Tibial nerve (tissue), 4 donors: ENCODE data around the gene BLM. TPM values are rescaled to one million over a fixed set of nuclear protein-coding genes. Genes with fewer than 3 reads are reported as not detected.
"Not testable (repeated sequence)": the region's sequence is repeated elsewhere in the genome, so short reads cannot be mapped to it uniquely, and the experiment has no call there.

Experiments
- DNase-seq, 2 donors: peaks; one replicate each; pipeline ENCODE4 v3.0.0-alpha.2; 2019; ENCODE audit warnings: low spot score in 2 of 2
- H3K27ac ChIP-seq, 4 donors: fragments of 200-600 bp; sonication (generic) in 3 of 4; one replicate each; pipeline ENCODE4 v1.5.1; 2017 to 2019; ENCODE audit warnings: mild to moderate bottlenecking in 1 of 4
- H3K27me3 ChIP-seq, 2 donors: fragments of 200-600 bp; sonication (generic) in 1 of 2; one replicate each; pipeline versions ENCODE4 v1.5.1 to v1.6.0; 2017 to 2019
- H3K36me3 ChIP-seq, 3 donors: fragments of 200-600 bp; sonication (generic); one replicate each; pipeline ENCODE4 v1.5.1; 2018 to 2019
- H3K4me1 ChIP-seq, 4 donors: fragments of 200-600 bp; sonication (generic) in 3 of 4; one replicate each; pipeline ENCODE4 v1.5.1; 2017 to 2019
- H3K4me3 ChIP-seq, 4 donors: fragments of 200-600 bp; sonication (generic) in 3 of 4; one replicate each; pipeline ENCODE4 v1.5.1; 2017 to 2019; ENCODE audit warnings: mild to moderate bottlenecking in 1 of 4, moderate library complexity in 1 of 4
- H3K9me3 ChIP-seq, 4 donors: fragments of 200-600 bp; sonication (generic) in 3 of 4; one replicate each; pipeline ENCODE4 v1.5.1; 2017 to 2019
- CTCF ChIP-seq, 5 experiments: fragments of 200-600 bp in 3 of 5; fragments of 450-650 bp in 2 of 5; sonication (generic) in 3 of 5; IDR thresholded peaks; one replicate each; pipeline ENCODE4 v1.5.1; 2016 to 2019; ENCODE audit warnings: antibody characterized with exemption in 5 of 5, mild to moderate bottlenecking in 3 of 5, moderate library complexity in 2 of 5
- EP300 ChIP-seq, 2 donors: sonication (generic); formaldehyde crosslinking; IDR thresholded peaks; one replicate each; pipeline ENCODE4 v1.6.1; 2017; ENCODE audit warnings: antibody characterized with exemption in 2 of 2, mild to moderate bottlenecking in 1 of 2
- POLR2A ChIP-seq, 2 donors: fragments of 450-650 bp; IDR thresholded peaks; one replicate each; pipeline ENCODE4 v1.6.1; 2017; ENCODE audit warnings: antibody characterized with exemption in 2 of 2, mild to moderate bottlenecking in 2 of 2, moderate library complexity in 2 of 2
- WGBS, 2 donors: methylation state at CpG; one replicate each; pipeline ENCODE4 v1.1.5; 2018; 5-methylcytosine and 5-hydroxymethylcytosine counted together
- total RNA-seq, 4 donors: library from RNA; depleted of rRNA; stranded (reverse); fragments of >200 nt; gene quantifications; one replicate each; pipeline ENCODE4 v1.1.0, GENCODE V29; 2016

BLM gene
- total RNA-seq, 4 donors from 2014 or later = 0.66 to 9.6 (median 1.0) TPM

DNA sequence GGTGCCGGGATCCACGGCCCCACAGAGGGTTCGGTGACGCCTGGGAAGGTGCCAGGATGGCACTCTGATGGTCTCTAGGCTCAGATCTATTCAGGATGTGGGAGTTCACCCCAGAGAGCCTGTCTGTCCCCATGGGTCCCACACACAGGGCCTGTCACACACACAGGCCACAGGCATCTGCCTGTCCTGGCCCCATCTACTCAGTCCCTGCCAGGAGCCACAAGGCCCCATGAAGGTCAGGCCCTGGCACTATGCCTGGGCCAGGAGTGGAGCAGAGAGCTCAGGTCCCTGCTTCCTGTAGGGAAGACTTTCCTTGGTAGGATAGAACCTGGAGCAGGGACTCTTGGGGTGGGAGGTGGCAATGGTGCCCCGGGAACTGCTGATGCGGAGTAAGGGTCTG, 102.2 kb downstream of the BLM start:
- WGBS, 2 donors = 90 to 96% methylated on average over 3 to 4 of the region's 6 CpGs
- no peak for TF ChIP-seq EP300 (IDR thresholded peaks at IDR 0.05)
- TF ChIP-seq POLR2A (IDR thresholded peaks at IDR 0.05) = no peak
- no peak for TF ChIP-seq CTCF (IDR thresholded peaks at IDR 0.05)
- Histone ChIP-seq H3K27ac (no peak overlapping the region), H3K27me3 (no peaks in the 10 kb centered on the region), H3K4me1 (peaks cover 0 to 11% (median 2%) of the 10 kb centered on the region in 4 donors), H3K9me3 (no peaks in the 10 kb centered on the region), H3K4me3 (no peak overlapping the region), H3K36me3 (no peaks in the 10 kb centered on the region)
- no peak for DNase-seq

DNA sequence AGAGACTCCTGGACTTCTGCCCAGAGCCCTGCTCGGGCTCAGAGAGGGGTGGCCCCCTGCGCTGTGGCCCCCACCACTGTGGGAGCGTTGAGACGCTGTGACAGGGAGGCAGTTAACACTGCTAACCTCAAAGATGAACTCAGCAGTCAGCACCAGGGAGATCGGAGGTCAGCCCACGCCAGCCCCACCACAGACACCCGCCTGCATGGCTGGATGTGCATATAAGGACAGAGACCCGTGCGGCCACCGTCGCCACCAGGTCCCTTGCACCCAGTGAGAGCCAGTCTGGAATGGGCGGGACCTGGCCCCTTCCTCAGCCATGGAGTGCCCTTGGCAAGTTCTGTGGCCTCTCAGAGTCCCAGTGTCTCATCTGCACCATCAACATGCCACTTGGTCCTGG, 102.7 kb downstream of the BLM start:
- TF ChIP-seq EP300 (IDR thresholded peaks at IDR 0.05) (no peak), POLR2A (IDR thresholded peaks at IDR 0.05) (no peak), CTCF (IDR thresholded peaks at IDR 0.05) (no peak)
- no peaks in the 10 kb centered on the region for H3K9me3 ChIP-seq
- 54 to 100% methylated on average over 1 to 12 of the region's 12 CpGs for WGBS, 2 donors
- no peak overlapping the region for H3K27ac ChIP-seq
- no peak for DNase-seq
- H3K27me3 ChIP-seq = no peaks in the 10 kb centered on the region
- H3K4me3 ChIP-seq = no peak overlapping the region
- H3K4me1 ChIP-seq = peaks cover 0 to 8% (median 0%) of the 10 kb centered on the region in 4 donors
- no peaks in the 10 kb centered on the region for H3K36me3 ChIP-seq

DNA sequence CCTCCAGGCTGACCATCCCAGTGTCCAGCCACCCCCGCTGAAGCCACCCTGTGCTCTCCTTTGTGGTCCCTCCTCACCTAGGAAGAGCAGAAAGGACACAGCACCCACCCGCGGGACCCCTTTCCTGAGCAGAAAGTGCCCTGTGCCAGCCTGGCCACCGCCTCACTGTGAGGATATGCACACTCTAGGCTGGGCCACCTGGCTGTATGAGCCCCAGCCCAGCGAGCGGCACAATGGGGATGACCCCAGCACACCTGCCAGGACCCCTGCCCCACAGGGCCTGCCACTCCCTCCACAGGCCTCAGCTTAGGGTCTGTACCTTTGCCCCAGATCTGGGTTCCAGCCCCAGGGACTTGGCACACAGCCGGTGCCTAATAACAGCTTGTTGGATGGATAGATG, 103.3 kb downstream of the BLM start:
- no peak overlapping the region for H3K27ac ChIP-seq
- 90 to 93% methylated on average over 5 to 7 of the region's 7 CpGs for WGBS, 2 donors
- DNase-seq = no peak
- TF ChIP-seq EP300 (IDR thresholded peaks at IDR 0.05) (no peak), CTCF (IDR thresholded peaks at IDR 0.05) (no peak)
- no peaks in the 10 kb centered on the region for H3K36me3 ChIP-seq
- no peaks in the 10 kb centered on the region for H3K9me3 ChIP-seq
- H3K27me3 ChIP-seq = no peaks in the 10 kb centered on the region
- H3K4me1 ChIP-seq = peaks cover 0 to 8% (median 0%) of the 10 kb centered on the region in 4 donors
- no peak overlapping the region for H3K4me3 ChIP-seq

- TF ChIP-seq CTCF (IDR thresholded peaks at IDR 0.05) = no peak
- DNase-seq = no peak
Observed at GRCh38 chr15:90822204-90822955, 105.2 kb downstream of the BLM start.

DNA sequence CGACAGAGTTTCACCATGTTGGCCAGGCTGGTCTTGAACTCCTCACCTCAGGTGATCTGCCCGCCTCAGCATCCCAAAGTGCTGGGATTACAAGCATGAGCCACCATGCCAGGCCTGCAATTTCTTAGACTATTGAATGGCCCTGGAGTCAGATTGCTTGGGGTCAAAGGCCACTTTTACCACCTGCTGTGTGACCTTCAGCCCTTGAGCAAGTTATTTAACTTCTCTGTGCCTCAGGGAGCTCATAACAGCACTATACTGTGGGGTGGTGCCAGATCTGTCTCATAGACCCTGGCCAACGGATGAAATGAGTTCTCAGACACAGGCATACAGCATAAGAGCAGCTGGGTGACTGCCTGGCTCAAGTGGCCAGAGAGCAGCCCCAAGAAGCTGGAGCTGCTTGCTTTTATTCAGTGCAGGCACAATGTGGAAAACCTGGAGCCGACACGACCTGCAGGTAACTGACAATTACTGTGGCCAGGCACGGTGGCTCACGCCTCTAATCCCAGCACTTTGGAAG, 106.4 kb downstream of the BLM start:
- no peak overlapping the region for H3K4me3 ChIP-seq
- H3K27me3 ChIP-seq = no peaks in the 10 kb centered on the region
- 81 to 88% methylated on average over 7 of the region's 7 CpGs for WGBS, 2 donors
- no peaks in the 10 kb centered on the region for H3K9me3 ChIP-seq
- no peak overlapping the region for H3K27ac ChIP-seq
- no peak for DNase-seq
- no peaks in the 10 kb centered on the region for H3K36me3 ChIP-seq
- H3K4me1 ChIP-seq = peaks cover 0 to 3% (median 0%) of the 10 kb centered on the region in 4 donors
- no peak for TF ChIP-seq POLR2A (IDR thresholded peaks at IDR 0.05)
- no peak for TF ChIP-seq CTCF (IDR thresholded peaks at IDR 0.05)
- no peak for TF ChIP-seq EP300 (IDR thresholded peaks at IDR 0.05)

More at GRCh38 chr15:90822204-90822955, 105.2 kb downstream of the BLM start:
- Histone ChIP-seq H3K36me3 (no peaks in the 10 kb centered on the region), H3K27me3 (no peaks in the 10 kb centered on the region), H3K9me3 (no peaks in the 10 kb centered on the region), H3K4me1 (peaks cover 0 to 8% (median 0%) of the 10 kb centered on the region in 4 donors), H3K4me3 (no peak overlapping the region), H3K27ac (no peak overlapping the region)
- 83 to 86% methylated on average over 8 of the region's 8 CpGs for WGBS, 2 donors

DNA sequence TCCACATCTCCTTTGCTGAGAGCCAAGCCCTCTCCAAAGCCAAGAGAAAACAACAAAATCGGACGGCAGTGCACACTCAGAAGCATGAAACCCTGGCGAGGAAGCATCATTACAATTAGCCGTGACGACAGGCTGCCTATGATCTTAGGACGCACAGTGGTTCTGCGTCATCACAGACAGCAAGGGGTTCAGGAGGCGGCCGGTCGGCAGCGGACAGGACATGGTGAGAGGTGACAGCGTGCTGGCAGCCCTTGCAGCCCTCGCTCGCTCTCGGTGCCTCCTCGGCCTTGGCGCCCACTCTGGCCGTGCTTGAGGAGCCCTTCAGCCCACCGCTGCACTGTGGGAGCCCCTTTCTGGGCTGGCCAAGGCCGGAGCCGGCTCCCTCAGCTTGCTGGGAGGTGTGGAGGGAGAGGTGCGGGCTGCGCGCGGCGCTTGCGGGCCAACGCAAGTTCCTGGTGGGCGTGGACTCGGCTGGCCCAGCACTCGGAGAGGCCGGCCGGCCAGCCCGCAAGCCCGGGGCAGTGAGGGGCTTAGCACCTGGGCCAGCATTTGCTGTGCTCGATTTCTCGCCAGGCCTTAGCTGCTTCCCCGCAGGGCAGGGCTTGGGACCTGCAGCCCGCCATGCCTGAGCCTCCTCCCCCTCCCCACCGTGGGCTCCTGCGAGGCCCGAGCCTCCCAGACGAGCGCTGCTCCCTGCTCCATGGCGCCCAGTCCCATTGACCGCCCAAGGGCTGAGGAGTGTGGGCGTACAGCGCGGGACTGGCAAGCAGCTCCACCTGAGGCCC, 108.2 kb downstream of the BLM start:
- not testable (repeated sequence) for H3K4me1 ChIP-seq, H3K36me3 ChIP-seq, DNase-seq, H3K27me3 ChIP-seq, H3K27ac ChIP-seq, H3K4me3 ChIP-seq, H3K9me3 ChIP-seq
- WGBS, 2 donors = 89 to 91% methylated on average over 27 of the region's 49 CpGs

DNA sequence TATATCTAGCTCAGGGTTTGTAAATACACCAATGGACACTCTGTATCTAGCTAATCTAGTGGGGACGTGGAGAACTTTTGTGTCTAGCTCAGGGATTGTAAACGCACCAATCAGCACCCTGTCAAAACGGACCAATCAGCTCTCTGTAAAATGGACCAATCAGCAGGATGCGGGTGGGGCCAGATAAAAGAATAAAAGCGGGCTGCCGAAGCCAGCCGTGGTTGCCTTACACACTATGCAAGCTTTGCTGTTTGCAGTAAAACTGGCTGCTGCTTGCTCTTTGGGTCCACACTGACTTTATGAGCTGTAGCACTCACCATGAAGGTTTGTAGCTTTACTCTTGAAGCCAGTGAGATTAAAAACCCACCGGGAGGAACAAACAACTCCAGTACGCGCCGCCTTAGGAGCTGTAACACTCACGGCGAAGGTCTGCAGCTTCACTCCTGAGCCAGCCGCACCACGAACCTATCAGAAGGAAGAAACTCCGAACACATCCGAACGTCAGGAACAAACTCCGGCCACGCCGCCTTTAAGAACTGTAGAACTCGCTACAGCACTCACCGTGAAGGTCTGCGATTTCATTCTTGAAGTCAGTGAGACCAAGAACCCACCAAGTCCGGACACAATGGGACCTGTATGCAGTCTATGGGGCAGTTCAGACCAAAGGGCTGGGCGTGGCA, 109.2 kb downstream of the BLM start:
- H3K36me3 ChIP-seq, H3K4me3 ChIP-seq, H3K9me3 ChIP-seq, H3K27me3 ChIP-seq, H3K4me1 ChIP-seq, DNase-seq, H3K27ac ChIP-seq: not testable (repeated sequence)
- 93 to 94% methylated on average over 25 to 26 of the region's 26 CpGs for WGBS, 2 donors
